ENCODE measurements around the gene FHL1. TPM values are rescaled to one million over a fixed set of nuclear protein-coding genes. Genes with fewer than 3 reads are reported as not detected.

FHL1 gene
- total RNA-seq, 1 donor from 2014 or later, result 55.3 TPM

- no peaks in the 10 kb centered on the region for H3K9me3 Mint-ChIP-seq
- no peaks in the 10 kb centered on the region for H3K4me1 Mint-ChIP-seq (ENCODE audit: unreplicated experiment)
- no peak overlapping the region for H3K4me3 Mint-ChIP-seq
- no peak for TF ChIP-seq CTCF (conservative IDR thresholded peaks at IDR 0.05)
- no peaks in the 10 kb centered on the region for H3K27me3 Mint-ChIP-seq
- H3K27ac Mint-ChIP-seq, result no peak overlapping the region
- no peak for DNase-seq (ENCODE audit: extremely low spot score, unreplicated experiment)
- H3K36me3 Mint-ChIP-seq, result no peaks in the 10 kb centered on the region
Measured at GRCh38 chrX:136192839-136193414, 45.6 kb downstream of the FHL1 start.

- no peaks in the 10 kb centered on the region for H3K36me3 Mint-ChIP-seq
- DNase-seq (ENCODE audit: extremely low spot score, unreplicated experiment), result no peak
- no peaks in the 10 kb centered on the region for H3K9me3 Mint-ChIP-seq
- no peak overlapping the region for H3K4me3 Mint-ChIP-seq
- no peaks in the 10 kb centered on the region for H3K27me3 Mint-ChIP-seq
- no peak overlapping the region for H3K27ac Mint-ChIP-seq
- H3K4me1 Mint-ChIP-seq (ENCODE audit: unreplicated experiment), result no peaks in the 10 kb centered on the region
- TF ChIP-seq CTCF (conservative IDR thresholded peaks at IDR 0.05), result no peak
Measured at GRCh38 chrX:136193771-136194170, 46.4 kb downstream of the FHL1 start.

- DNase-seq (ENCODE audit: extremely low spot score, unreplicated experiment), result no peak
- no peak for TF ChIP-seq CTCF (conservative IDR thresholded peaks at IDR 0.05)
- H3K27me3 Mint-ChIP-seq, result no peaks in the 10 kb centered on the region
- H3K4me3 Mint-ChIP-seq, result no peak overlapping the region
- H3K36me3 Mint-ChIP-seq, result no peaks in the 10 kb centered on the region
- no peaks in the 10 kb centered on the region for H3K9me3 Mint-ChIP-seq
- H3K27ac Mint-ChIP-seq, result no peak overlapping the region
- no peaks in the 10 kb centered on the region for H3K4me1 Mint-ChIP-seq (ENCODE audit: unreplicated experiment)
Measured at GRCh38 chrX:136194536-136194935, 47.2 kb downstream of the FHL1 start.

- TF ChIP-seq CTCF (conservative IDR thresholded peaks at IDR 0.05), result no peak
Measured at GRCh38 chrX:136195247-136195646, 47.9 kb downstream of the FHL1 start.

GRCh38 chrX:136196691-136197155 is 49.4 kb downstream of the FHL1 start:
- no peak for TF ChIP-seq CTCF (conservative IDR thresholded peaks at IDR 0.05)
- no peak overlapping the region for H3K4me3 Mint-ChIP-seq
- DNase-seq (ENCODE audit: extremely low spot score, unreplicated experiment), result no peak
- H3K4me1 Mint-ChIP-seq (ENCODE audit: unreplicated experiment), result peaks cover 4% of the 10 kb centered on the region
- peaks cover 4% of the 10 kb centered on the region for H3K9me3 Mint-ChIP-seq
- no peaks in the 10 kb centered on the region for H3K36me3 Mint-ChIP-seq
- H3K27me3 Mint-ChIP-seq, result no peaks in the 10 kb centered on the region
- H3K27ac Mint-ChIP-seq, result no peak overlapping the region

More at GRCh38 chrX:136195247-136195646, 47.9 kb downstream of the FHL1 start:
- Mint-ChIP-seq H3K4me1 (ENCODE audit: unreplicated experiment) (no peaks in the 10 kb centered on the region), H3K4me3 (no peak overlapping the region), H3K9me3 (no peaks in the 10 kb centered on the region), H3K27me3 (no peaks in the 10 kb centered on the region), H3K36me3 (no peaks in the 10 kb centered on the region), H3K27ac (no peak overlapping the region)
- DNase-seq (ENCODE audit: extremely low spot score, unreplicated experiment), result no peak
